H9 (cell line): ENCODE data around the gene RMC1. TPM values are rescaled to one million over a fixed set of nuclear protein-coding genes. Genes with fewer than 3 reads are reported as not detected.

ENCODE experiments used
- DNase-seq: peaks from one replicate; pipeline ENCODE4 v3.0.0-alpha.2; 2017
- H2AFZ ChIP-seq: one replicate; pipeline ENCODE4 v1.6.1; 2013; ENCODE audit warnings: mild to moderate bottlenecking, low read length, control low read depth, moderate library complexity
- H2AK5ac ChIP-seq: 2 replicates; pipeline ENCODE4 v1.6.1; 2013; ENCODE audit warnings: low read length, control low read depth, mixed read lengths; ENCODE audit not compliant: insufficient read length
- H2BK120ac ChIP-seq: one replicate; pipeline ENCODE4 v1.6.1; 2013; ENCODE audit warnings: low read depth, mild to moderate bottlenecking, low read length, control low read depth, inconsistent platforms; ENCODE audit not compliant: poor library complexity, severe bottlenecking
- H2BK12ac ChIP-seq: 2 replicates; pipeline ENCODE4 v1.6.1; 2013; ENCODE audit warnings: low read length, control low read depth, mixed read lengths, low read depth; ENCODE audit not compliant: insufficient read length
- H2BK15ac ChIP-seq: 2 replicates; pipeline ENCODE4 v1.6.1; 2013; ENCODE audit warnings: low read depth, low read length, control low read depth
- H2BK20ac ChIP-seq: one replicate; pipeline ENCODE4 v1.6.1; 2013; ENCODE audit warnings: low read depth, mild to moderate bottlenecking, low read length, control low read depth, inconsistent platforms; ENCODE audit not compliant: poor library complexity, severe bottlenecking
- H2BK5ac ChIP-seq: 2 replicates; pipeline ENCODE4 v1.6.1; 2013; ENCODE audit warnings: low read length, control low read depth, mixed read lengths; ENCODE audit not compliant: insufficient read length
- H3K14ac ChIP-seq: 2 replicates; pipeline ENCODE4 v1.6.1; 2013; ENCODE audit warnings: low read length, control low read depth; ENCODE audit not compliant: insufficient read depth
- H3K18ac ChIP-seq: 2 replicates; pipeline ENCODE4 v1.6.1; 2013; ENCODE audit warnings: low read depth, mild to moderate bottlenecking, mixed read lengths, low read length, control low read depth; ENCODE audit not compliant: insufficient read length
- H3K23ac ChIP-seq: 2 replicates; pipeline ENCODE4 v1.6.1; 2013; ENCODE audit warnings: low read length, control low read depth, mixed read lengths, low read depth; ENCODE audit not compliant: insufficient read length
- H3K23me2 ChIP-seq: 2 replicates; pipeline ENCODE4 v1.6.1; 2013; ENCODE audit warnings: low read depth, mild to moderate bottlenecking, mixed read lengths, low read length, control low read depth; ENCODE audit not compliant: insufficient read length, poor library complexity, severe bottlenecking
- H3K27ac ChIP-seq: 2 replicates; pipeline ENCODE4 v1.5.1; 2013; ENCODE audit warnings: low read length, control low read depth, mixed read lengths, low read depth; ENCODE audit not compliant: insufficient read length
- H3K27me3 ChIP-seq: 2 replicates; pipeline ENCODE4 v1.6.1; 2013; ENCODE audit warnings: low read length, control low read depth, inconsistent platforms; ENCODE audit not compliant: insufficient read depth
- H3K4ac ChIP-seq: 2 replicates; pipeline ENCODE4 v1.6.1; 2013; ENCODE audit warnings: low read depth, mild to moderate bottlenecking, control low read depth, inconsistent platforms, low read length, moderate library complexity
- H3K4me1 ChIP-seq: 2 replicates; pipeline ENCODE4 v1.6.1; 2013; ENCODE audit warnings: low read length, control low read depth, inconsistent platforms; ENCODE audit not compliant: insufficient read depth
- H3K4me2 ChIP-seq: 2 replicates; pipeline ENCODE4 v1.6.1; 2013; ENCODE audit warnings: low read length, control low read depth, mixed read lengths; ENCODE audit not compliant: insufficient read length, insufficient read depth
- H3K56ac ChIP-seq: 2 replicates; pipeline ENCODE4 v1.6.1; 2013; ENCODE audit warnings: low read depth, mild to moderate bottlenecking, mixed read lengths, low read length, control low read depth; ENCODE audit not compliant: insufficient read length
- H3K79me1 ChIP-seq: 2 replicates; pipeline ENCODE4 v1.6.1; 2013; ENCODE audit warnings: low read depth, mild to moderate bottlenecking, moderate library complexity, low read length, control low read depth, inconsistent platforms; ENCODE audit not compliant: insufficient read depth, poor library complexity, severe bottlenecking
- H3K79me2 ChIP-seq: 2 replicates; pipeline ENCODE4 v1.6.1; 2013; ENCODE audit warnings: low read length, control low read depth, inconsistent platforms; ENCODE audit not compliant: insufficient read depth
- H3K9ac ChIP-seq: 2 replicates; pipeline ENCODE4 v1.6.1; 2013; ENCODE audit warnings: low read length, control low read depth, mixed read lengths; ENCODE audit not compliant: insufficient read length; ENCODE audit errors: extremely low read depth
- H3K9me3 ChIP-seq: one replicate; pipeline ENCODE4 v1.6.1; 2013; ENCODE audit warnings: low read depth, low read length, inconsistent platforms; ENCODE audit not compliant: control insufficient read depth
- H3T11ph ChIP-seq: one replicate; pipeline ENCODE4 v1.6.1; 2013; ENCODE audit warnings: mild to moderate bottlenecking, low read length, control low read depth, inconsistent platforms
- H4K20me1 ChIP-seq: one replicate; pipeline ENCODE4 v1.6.1; 2013; ENCODE audit not compliant: control insufficient read depth, insufficient read length, insufficient read depth
- H4K5ac ChIP-seq: 2 replicates; pipeline ENCODE4 v1.6.1; 2013; ENCODE audit warnings: low read depth, mild to moderate bottlenecking, mixed read lengths, low read length, control low read depth; ENCODE audit not compliant: insufficient read length
- H4K8ac ChIP-seq: replicated peaks from 2 replicates; pipeline ENCODE4 v1.6.1; 2013; ENCODE audit warnings: low read length, control low read depth, mixed read lengths, low read depth; ENCODE audit not compliant: insufficient read length
- H4K91ac ChIP-seq: 2 replicates; pipeline ENCODE4 v1.6.1; 2013; ENCODE audit warnings: low read depth, mild to moderate bottlenecking, moderate library complexity, mixed read lengths, low read length, control low read depth; ENCODE audit not compliant: insufficient read length
- H3K27ac Mint-ChIP-seq, 3 experiments: 2 replicates in 2 of 3; 3 replicates in 1 of 3; pipeline ENCODE4 v1.8.0; 2020 to 2021; ENCODE audit warnings: mixed read lengths in 3 of 3, mild to moderate bottlenecking in 1 of 3, moderate library complexity in 1 of 3
- H3K27me3 Mint-ChIP-seq: 2 replicates; pipeline ENCODE4 v1.8.0; 2021; ENCODE audit warnings: low read depth, mild to moderate bottlenecking, moderate library complexity, mixed read lengths
- H3K36me3 Mint-ChIP-seq, 3 experiments: 2 replicates in 2 of 3; 3 replicates in 1 of 3; pipeline ENCODE4 v1.8.0; 2020 to 2021; ENCODE audit warnings: low read depth in 3 of 3, mixed read lengths in 3 of 3; ENCODE audit not compliant: insufficient read depth in 1 of 3
- H3K4me1 Mint-ChIP-seq, 2 experiments: 2 replicates each; pipeline ENCODE4 v1.8.0; 2020; ENCODE audit warnings: mixed read lengths in 2 of 2
- H3K4me3 Mint-ChIP-seq, 2 experiments: 2 replicates in 1 of 2; 3 replicates in 1 of 2; pipeline ENCODE4 v1.8.0; 2020 to 2021; ENCODE audit warnings: mild to moderate bottlenecking in 2 of 2, mixed read lengths in 2 of 2, moderate library complexity in 1 of 2
- H3K9me3 Mint-ChIP-seq, 2 experiments: 2 replicates in 1 of 2; 3 replicates in 1 of 2; pipeline ENCODE4 v1.8.0; 2020; ENCODE audit warnings: mild to moderate bottlenecking in 2 of 2, mixed read lengths in 2 of 2, moderate library complexity in 1 of 2
- CTCF ChIP-seq: fragments of 200-600 bp; sonication (generic); conservative IDR thresholded peaks from 3 replicates; pipeline ENCODE4 v1.8.0; 2021; ENCODE audit warnings: antibody characterized with exemption, mild to moderate bottlenecking
- WGBS: extraction: QIAGEN DNeasy Blood & Tissue Kit; methylation state at CpG from one replicate; pipeline ENCODE4 v1.1.7; 2013; ENCODE audit warnings: missing lambda C conversion rate, low lambda C conversion rate, mixed read lengths; ENCODE audit not compliant: insufficient read length; ENCODE audit errors: extremely low coverage; 5-methylcytosine and 5-hydroxymethylcytosine counted together
- total RNA-seq: library from RNA; stranded (reverse); gene quantifications from 2 replicates; pipeline ENCODE4 v1.2.1, GENCODE V29; 2021

Gene RMC1
- total RNA-seq, 1 experiment from 2014 or later, result 21.3 TPM

GRCh38 chr18:23565916-23566547, 62.7 kb downstream of the RMC1 start:
- no peaks in the 10 kb centered on the region for H3K23me2 ChIP-seq
- no peak overlapping the region for H3K4me2 ChIP-seq
- Mint-ChIP-seq H3K9me3 (no peaks in the 10 kb centered on the region), H3K36me3 (peaks cover 18 to 62% (median 44%) of the 10 kb centered on the region in 3 experiments; a peak in 6 of 7 replicates), H3K27me3 (no peaks in the 10 kb centered on the region), H3K27ac (no peak overlapping the region), H3K4me1 (no peaks in the 10 kb centered on the region), H3K4me3 (no peak overlapping the region)
- no peak overlapping the region for H3K56ac ChIP-seq
- H2AFZ ChIP-seq, result no peak overlapping the region
- H4K5ac ChIP-seq, result no peak overlapping the region
- H3K14ac ChIP-seq, result no peak overlapping the region
- no peak for TF ChIP-seq CTCF
- no peaks in the 10 kb centered on the region for H3K27me3 ChIP-seq
- H4K8ac ChIP-seq, result no peak overlapping the region
- H3K23ac ChIP-seq, result no peak overlapping the region
- H3K9ac ChIP-seq, result no peak overlapping the region
- H4K91ac ChIP-seq, result no peak overlapping the region
- no peaks in the 10 kb centered on the region for H3K79me2 ChIP-seq
- no peak overlapping the region for H2BK20ac ChIP-seq
- H2AK5ac ChIP-seq, result no peak overlapping the region
- H3K79me1 ChIP-seq, result no peaks in the 10 kb centered on the region
- H4K20me1 ChIP-seq, result no peaks in the 10 kb centered on the region
- no peak overlapping the region for H3T11ph ChIP-seq
- H3K4ac ChIP-seq, result no peak overlapping the region
- no peak overlapping the region for H3K18ac ChIP-seq
- no peaks in the 10 kb centered on the region for H3K4me1 ChIP-seq
- no peak overlapping the region for H2BK12ac ChIP-seq
- no peak overlapping the region for H2BK15ac ChIP-seq
- no peak overlapping the region for H3K27ac ChIP-seq
- no peak for DNase-seq
- H2BK5ac ChIP-seq, result no peak overlapping the region
- H2BK120ac ChIP-seq, result no peak overlapping the region
- WGBS, result no CpG with 5 or more reads among the region's 3 CpGs
- H3K9me3 ChIP-seq, result no peaks in the 10 kb centered on the region
